ENCODE measurements around the gene SCGB2A2. TPM values are rescaled to one million over a fixed set of nuclear protein-coding genes. Genes with fewer than 3 reads are reported as not detected.

SCGB2A2 gene
- total RNA-seq, 1 donor from 2014 or later = not detected

- DNase-seq (ENCODE audit: low spot score) = no peak
- H3K4me3 Mint-ChIP-seq (ENCODE audit: low read depth) = no peak overlapping the region
- no peaks in the 10 kb centered on the region for H3K36me3 Mint-ChIP-seq (ENCODE audit: low read depth)
- H3K4me1 Mint-ChIP-seq (ENCODE audit: low read depth) = peaks cover 5% of the 10 kb centered on the region
- H3K27ac Mint-ChIP-seq = no peak overlapping the region
- intact Hi-C loops (cut with micrococcal nuclease) = no loop called here
- H3K9me3 Mint-ChIP-seq = no peaks in the 10 kb centered on the region
- peaks cover 32% of the 10 kb centered on the region for H3K27me3 Mint-ChIP-seq (ENCODE audit: low read depth)
These were observed 45.5 kb downstream of the SCGB2A2 start for GRCh38 chr11:62315431-62315830.

- H3K36me3 Mint-ChIP-seq (ENCODE audit: low read depth) = no peaks in the 10 kb centered on the region
- peaks cover 2% of the 10 kb centered on the region for H3K4me1 Mint-ChIP-seq (ENCODE audit: low read depth)
- intact Hi-C loops (cut with micrococcal nuclease) = no loop called here
- peaks cover 9% of the 10 kb centered on the region for H3K27me3 Mint-ChIP-seq (ENCODE audit: low read depth)
- DNase-seq (ENCODE audit: low spot score) = no peak
- no peaks in the 10 kb centered on the region for H3K9me3 Mint-ChIP-seq
- no peak overlapping the region for H3K27ac Mint-ChIP-seq
- no peak overlapping the region for H3K4me3 Mint-ChIP-seq (ENCODE audit: low read depth)
These were observed 52.6 kb downstream of the SCGB2A2 start for GRCh38 chr11:62322524-62322923.

Other genes with a start within 250 kb of the SCGB2A2 start
- gene INCENP, start 146.1 kb upstream of the SCGB2A2 start, total RNA-seq = 105 and 108 TPM in 2 replicates
- gene SCGB1D1, start 79.9 kb upstream of the SCGB2A2 start, total RNA-seq = not detected in 2 replicates
- not detected in 2 replicates for gene SCGB2A1, start 61.5 kb upstream of the SCGB2A2 start, total RNA-seq
- not detected in 2 replicates for gene SCGB1D2, start 27.9 kb upstream of the SCGB2A2 start, total RNA-seq
- not detected in 2 replicates for gene SCGB1D4, start 28.9 kb downstream of the SCGB2A2 start, total RNA-seq
- 6.1 and 7.4 TPM in 2 replicates for gene ASRGL1, start 67.3 kb downstream of the SCGB2A2 start, total RNA-seq
- gene SCGB1A1, start 148.9 kb downstream of the SCGB2A2 start, total RNA-seq = not detected in 2 replicates

Measured in activated T-helper 2 cell treated with anti-CD3 and anti-CD28 coated beads, Interferon-gamma antibody, Interleukin-2, Interleukin-4, amounts not matched to agents 10 μg/mL and 5 μg/mL and 100 μg/mL, durations not matched to agents 14 hours and 24 hours and 36 hours (primary cell).